Stomach (tissue), 9 donors: ENCODE measurements around the gene DMPK. TPM values are rescaled to one million over a fixed set of nuclear protein-coding genes. Genes with fewer than 3 reads are reported as not detected.

ENCODE experiments used
- DNase-seq, 2 donors: peaks; one replicate each; pipeline versions ENCODE4 v3.0.0 to v3.0.0-alpha.2; 2013 to 2019
- H3K27ac ChIP-seq, 5 donors: fragments of 200-600 bp in 4 of 5; sonication (generic) in 4 of 5; one replicate each; pipeline ENCODE4 v1.5.1; 2013 to 2019; ENCODE audit warnings: mild to moderate bottlenecking in 1 of 5, moderate library complexity in 1 of 5
- H3K27me3 ChIP-seq, 3 donors: fragments of 200-600 bp; sonication (generic); one replicate each; pipeline ENCODE4 v1.5.1; 2017 to 2019; ENCODE audit warnings: mixed run types in 1 of 3
- H3K36me3 ChIP-seq, 4 donors: fragments of 200-600 bp; sonication (generic); 1 replicate in 3 of 4; 2 replicates in 1 of 4; pipeline ENCODE4 v1.5.1; 2016 to 2019
- H3K4me1 ChIP-seq, 4 donors: fragments of 200-600 bp; sonication (generic); one replicate each; pipeline ENCODE4 v1.5.1; 2016 to 2019
- H3K4me3 ChIP-seq, 4 donors: fragments of 200-600 bp; sonication (generic) in 3 of 4; one replicate each; pipeline ENCODE4 v1.5.1; 2016 to 2019; ENCODE audit warnings: mild to moderate bottlenecking in 1 of 4
- H3K9me3 ChIP-seq, 4 donors: fragments of 200-600 bp; sonication (generic); one replicate each; pipeline ENCODE4 v1.5.1; 2016 to 2019
- CTCF ChIP-seq, 7 experiments: fragments of 450-650 bp in 4 of 7; fragments of 200-600 bp in 3 of 7; sonication (generic) in 3 of 7; IDR thresholded peaks; one replicate each; pipeline ENCODE4 v1.5.1; 2016 to 2019; ENCODE audit warnings: antibody characterized with exemption in 7 of 7, control low read depth in 2 of 7, mild to moderate bottlenecking in 1 of 7
- EP300 ChIP-seq: sonication (generic); formaldehyde crosslinking; IDR thresholded peaks from one replicate; pipeline ENCODE4 v1.6.1; 2017; ENCODE audit warnings: antibody characterized with exemption
- POLR2A ChIP-seq, 4 donors: fragments of 450-650 bp; IDR thresholded peaks; one replicate each; pipeline ENCODE4 v1.6.1; 2016; ENCODE audit warnings: antibody characterized with exemption in 4 of 4, control low read depth in 2 of 4, mild to moderate bottlenecking in 1 of 4, moderate library complexity in 1 of 4
- POLR2AphosphoS5 ChIP-seq, 3 donors: sonication (generic); formaldehyde crosslinking; IDR thresholded peaks; one replicate each; pipeline ENCODE4 v1.6.1; 2016; ENCODE audit warnings: antibody characterized with exemption in 3 of 3
- WGBS, 5 donors: extraction: QIAGEN DNeasy Blood & Tissue Kit in 3 of 5; methylation state at CpG; one replicate each; pipeline versions ENCODE4 v1.1.5 to v1.1.7; 2013 to 2018; 5-methylcytosine and 5-hydroxymethylcytosine counted together
- intact Hi-C: fragments of 100-400 bp; cut with DNase I; formaldehyde crosslinking; loops from one replicate; pipeline ENCODE4 v1.15.1; 2023; ENCODE audit warnings: low total_unique reads
- polyA plus RNA-seq, 3 donors: library from polyadenylated mRNA; stranded (reverse); fragments of 200-250 nt; gene quantifications; one replicate each; pipeline ENCODE4 v1.2.3, GENCODE V29; 2013
- total RNA-seq, 5 donors: library from RNA; depleted of rRNA; stranded (reverse); fragments of >200 nt; gene quantifications; one replicate each; pipeline versions ENCODE4 v1.1.0 to v1.2.3, GENCODE V29; 2014 to 2016
- donor health status: healthy with polysubstance abuse.
- donor health status: Bipolar disorder and iron deficiency.
- donor health status: healthy.

The DMPK gene
- total and polyA plus RNA-seq, 8 donors: 27.2 to 248 (median 71.9) TPM

DNA sequence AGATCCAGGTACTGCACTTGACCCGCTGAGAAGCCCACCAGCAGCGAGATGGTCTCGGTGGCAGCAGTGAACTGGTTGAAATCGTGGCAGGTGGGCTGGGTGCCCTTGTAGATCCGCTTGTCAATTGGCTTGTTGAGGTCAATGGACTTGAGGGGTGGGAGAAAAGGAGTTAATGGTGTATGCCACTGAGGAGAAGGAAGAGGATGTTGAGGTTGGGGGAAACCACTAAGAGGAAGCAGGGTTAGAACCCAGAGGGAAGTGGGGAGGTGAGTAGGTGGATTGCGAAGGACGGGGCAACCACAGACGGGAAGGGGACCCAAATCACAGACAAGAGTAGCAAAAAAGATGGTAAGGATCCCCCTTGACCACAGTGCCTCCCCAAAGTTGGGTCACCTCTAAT is 8.7 kb upstream of the DMPK start:
- peak in 1 of 2 donors; percentile 37 for DNase-seq
- peak overlapping the region in 1 of 5 donors; percentile 86 for H3K27ac ChIP-seq
- intact Hi-C loops: no loop called here
- peaks cover 0 to 34% (median 0%) of the 10 kb centered on the region in 3 donors for H3K27me3 ChIP-seq
- peak overlapping the region in 1 of 4 donors; percentile 83 for H3K4me3 ChIP-seq
- H3K9me3 ChIP-seq: no peaks in the 10 kb centered on the region
- TF ChIP-seq POLR2AphosphoS5 (IDR thresholded peaks at IDR 0.05) (peak in 1 of 3 donors; percentile 19), EP300 (no peak)
- peaks cover 43 to 50% (median 49%) of the 10 kb centered on the region in 4 donors for H3K36me3 ChIP-seq
- 66 to 87% (median 84%) methylated on average over 8 of the region's 8 CpGs for WGBS, 5 donors
- peaks cover 17 to 33% (median 23%) of the 10 kb centered on the region in 4 donors for H3K4me1 ChIP-seq

- no peak for DNase-seq
- intact Hi-C loops: no loop called here
- Histone ChIP-seq H3K36me3 (peaks cover 54 to 59% (median 58%) of the 10 kb centered on the region in 4 donors), H3K27me3 (peaks cover 0 to 33% (median 0%) of the 10 kb centered on the region in 3 donors), H3K4me1 (peaks cover 23 to 49% (median 35%) of the 10 kb centered on the region in 4 donors), H3K27ac (no peak overlapping the region), H3K9me3 (no peaks in the 10 kb centered on the region), H3K4me3 (no peak overlapping the region)
- 89 to 94% (median 93%) methylated on average over 15 of the region's 15 CpGs for WGBS, 5 donors
- TF ChIP-seq CTCF (IDR thresholded peaks at IDR 0.05): no peak
- TF ChIP-seq POLR2A (IDR thresholded peaks at IDR 0.05): no peak
- no peak for TF ChIP-seq EP300
- TF ChIP-seq POLR2AphosphoS5 (IDR thresholded peaks at IDR 0.05): no peak
These were observed 6.9 kb upstream of the DMPK start for GRCh38 chr19:45789035-45789786.

- peak overlapping the region in 1 of 5 donors; percentile 86 for H3K27ac ChIP-seq
- WGBS, 5 donors: 89 to 93% (median 91%) methylated on average over 21 of the region's 21 CpGs
- peaks cover 54 to 65% (median 59%) of the 10 kb centered on the region in 4 donors for H3K36me3 ChIP-seq
- H3K27me3 ChIP-seq: peaks cover 0 to 53% (median 0%) of the 10 kb centered on the region in 3 donors
- no peak for DNase-seq
- no peak overlapping the region for H3K4me3 ChIP-seq
- no peak for TF ChIP-seq EP300
- no peak for TF ChIP-seq POLR2AphosphoS5 (IDR thresholded peaks at IDR 0.05)
- TF ChIP-seq CTCF (IDR thresholded peaks at IDR 0.05): no peak
- no peak for TF ChIP-seq POLR2A (IDR thresholded peaks at IDR 0.05)
- H3K9me3 ChIP-seq: no peaks in the 10 kb centered on the region
- intact Hi-C loops: no loop called here
- peaks cover 28 to 56% (median 46%) of the 10 kb centered on the region in 4 donors for H3K4me1 ChIP-seq
These were observed 4.2 kb upstream of the DMPK start for GRCh38 chr19:45786533-45786894.

- DNase-seq: no peak
- Histone ChIP-seq H3K27me3 (peaks cover 0 to 58% (median 0%) of the 10 kb centered on the region in 3 donors), H3K4me1 (peaks cover 28 to 56% (median 45%) of the 10 kb centered on the region in 4 donors), H3K27ac (peak overlapping the region in 2 of 5 donors; percentile 86 to 88), H3K36me3 (peaks cover 54 to 65% (median 59%) of the 10 kb centered on the region in 4 donors), H3K4me3 (no peak overlapping the region), H3K9me3 (no peaks in the 10 kb centered on the region)
- intact Hi-C loops: no loop called here
- 89 to 94% (median 91%) methylated on average over 35 to 57 of the region's 57 CpGs for WGBS, 5 donors
- TF ChIP-seq CTCF (IDR thresholded peaks at IDR 0.05) (no peak), POLR2A (IDR thresholded peaks at IDR 0.05) (no peak), EP300 (no peak), POLR2AphosphoS5 (IDR thresholded peaks at IDR 0.05) (no peak)
These were observed 3.7 kb upstream of the DMPK start for GRCh38 chr19:45785781-45786532.
